Measurements from ENCODE around the gene RFNG. TPM values are rescaled to one million over a fixed set of nuclear protein-coding genes. Genes with fewer than 3 reads are reported as not detected.
A peak's percentile ranks its signal among the peaks of the same experiment; 100 is the strongest.

RFNG gene
- total RNA-seq, 1 experiment from 2014 or later: 31.5 TPM

DNA sequence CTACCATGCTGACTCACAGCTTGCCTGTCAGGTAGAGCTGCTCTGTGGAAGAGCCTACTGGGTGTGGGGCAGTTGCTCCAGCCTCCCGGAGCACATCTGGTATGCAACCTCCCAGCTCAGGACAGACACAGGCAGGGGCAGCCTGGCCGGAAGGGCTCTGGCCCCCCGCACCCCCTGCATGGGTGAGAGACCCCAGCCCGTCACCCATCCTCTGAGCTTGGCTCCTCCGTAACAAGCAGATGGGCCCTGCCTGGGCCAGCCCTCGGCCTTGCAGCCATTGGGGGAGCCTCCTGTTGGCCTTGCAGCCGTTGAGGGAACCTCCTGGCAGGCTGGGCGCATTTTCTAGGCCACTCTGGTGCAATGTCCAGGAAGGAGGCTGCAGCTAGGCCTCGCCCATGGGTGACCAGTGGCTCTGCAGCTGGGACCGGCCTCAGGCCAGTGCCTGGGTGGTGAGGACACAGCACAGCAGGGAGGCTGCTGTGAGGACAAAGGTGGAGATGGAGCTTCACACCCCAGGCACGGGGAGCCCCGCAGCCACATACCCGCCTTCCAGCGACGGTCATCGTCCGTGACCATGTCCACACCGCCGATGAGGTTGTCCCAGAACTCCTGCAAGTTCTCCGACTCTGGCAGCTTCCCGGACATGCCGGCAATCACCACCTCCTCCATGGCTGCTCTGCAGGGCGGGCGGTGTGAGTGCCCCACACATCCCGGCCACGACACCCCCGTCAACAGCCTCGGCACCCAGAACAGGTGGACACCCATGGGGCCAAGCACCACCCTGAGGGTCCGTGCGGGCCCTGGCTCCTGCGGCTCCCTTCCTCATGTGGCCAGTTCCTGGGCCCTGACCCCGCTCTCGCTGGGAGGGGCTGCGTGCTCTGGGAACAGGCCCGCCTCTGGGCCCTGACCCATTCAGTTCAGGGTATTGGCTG lies 44.4 kb upstream of the RFNG start:
- Histone ChIP-seq H3K4me1 (ENCODE audit: insufficient read depth, low read length, poor library complexity, severe bottlenecking) (peaks cover 22% of the 10 kb centered on the region), H3K27me3 (replicated peaks; ENCODE audit: insufficient read depth, low read depth, low read length, poor library complexity) (no peaks in the 10 kb centered on the region), H3K4me3 (ENCODE audit: low read depth, low read length, poor library complexity, severe bottlenecking) (peak overlapping the region; percentile 99), H3K9me3 (ENCODE audit: low read depth, low read length, poor library complexity, severe bottlenecking) (no peaks in the 10 kb centered on the region), H3K27ac (ENCODE audit: low read depth, low read length, poor library complexity, severe bottlenecking) (peak overlapping the region; percentile 99), H3K36me3 (ENCODE audit: insufficient read depth, low read length, poor library complexity, severe bottlenecking) (peaks cover 57% of the 10 kb centered on the region)
- ChIA-PET POLR2A (ENCODE audit: low non-redundant PET) (no interaction called here), CTCF (no interaction called here)
- intact Hi-C loops (cut with micrococcal nuclease; ENCODE audit: unreplicated experiment): loop anchor here (5.0 kb wide), 1 partner anchor 59 kb away; the partner anchor contains the start of gene DCXR
- BruUV-seq (replicated peaks): no TSS peak
- TF ChIP-seq CTCF (conservative IDR thresholded peaks at IDR 0.05; ENCODE audit: low read depth, low read length): no peak
- no peak for TF ChIP-seq EZH2 (IDR thresholded peaks at IDR 0.05; ENCODE audit: borderline replicate concordance, low read depth, low read length, poor library complexity, severe bottlenecking)
- DNase-seq (ENCODE audit: low spot score): no peak

DNA sequence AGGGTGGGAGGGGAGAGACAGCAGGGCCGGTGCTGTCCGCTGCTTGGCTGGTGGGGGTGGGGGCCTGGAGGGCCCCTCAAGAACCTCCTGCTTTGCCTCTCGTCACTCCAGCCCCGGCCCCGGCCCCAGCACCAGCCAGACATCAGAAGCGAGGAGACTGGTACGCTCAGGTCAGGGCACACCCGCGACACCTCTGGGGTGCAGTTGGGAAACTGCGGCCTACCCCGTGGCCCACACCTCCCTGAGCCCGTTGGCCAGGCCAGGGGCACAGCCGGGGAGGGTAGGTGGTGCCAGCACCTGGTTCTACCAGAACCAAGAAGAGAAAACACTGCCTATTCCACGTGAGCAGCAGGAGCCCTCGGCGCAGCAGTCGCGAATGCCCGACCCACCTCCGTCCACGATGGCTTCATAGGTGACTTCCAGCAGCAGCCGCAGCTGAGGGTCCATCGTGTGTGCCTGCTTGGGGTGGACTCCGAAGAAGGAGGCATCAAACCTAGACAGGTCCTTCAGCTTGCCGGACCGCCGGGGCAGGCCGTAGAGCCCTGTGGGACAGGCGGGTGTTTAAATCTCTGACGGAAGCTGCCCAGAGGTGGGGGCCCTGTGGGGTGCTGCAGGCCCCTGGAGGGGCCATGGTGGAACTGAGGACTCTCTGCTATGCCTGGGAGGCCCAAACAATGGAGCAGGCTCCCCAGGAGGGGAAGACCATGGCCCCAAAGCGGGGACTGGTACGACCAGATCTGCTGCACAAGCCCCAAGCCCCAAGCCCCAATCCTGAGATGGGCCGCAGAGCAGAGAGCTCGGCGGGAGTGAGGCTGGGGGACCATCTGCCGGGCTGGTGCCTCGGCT lies 43.5 kb upstream of the RFNG start:
- H3K27ac ChIP-seq (ENCODE audit: low read depth, low read length, poor library complexity, severe bottlenecking): peak overlapping the region; percentile 99
- no TSS peak for BruUV-seq (replicated peaks)
- TF ChIP-seq CTCF (conservative IDR thresholded peaks at IDR 0.05; ENCODE audit: low read depth, low read length): no peak
- TF ChIP-seq EZH2 (IDR thresholded peaks at IDR 0.05; ENCODE audit: borderline replicate concordance, low read depth, low read length, poor library complexity, severe bottlenecking): no peak
- no peak for DNase-seq (ENCODE audit: low spot score)
- ChIA-PET CTCF (no interaction called here), POLR2A (ENCODE audit: low non-redundant PET) (no interaction called here)
- intact Hi-C loops (cut with micrococcal nuclease; ENCODE audit: unreplicated experiment): loop anchor here (5.0 kb wide), 1 partner anchor 58 kb away; the partner anchor contains the start of gene DCXR
- H3K36me3 ChIP-seq (ENCODE audit: insufficient read depth, low read length, poor library complexity, severe bottlenecking): peaks cover 66% of the 10 kb centered on the region
- peak overlapping the region; percentile 99 for H3K4me3 ChIP-seq (ENCODE audit: low read depth, low read length, poor library complexity, severe bottlenecking)
- H3K4me1 ChIP-seq (ENCODE audit: insufficient read depth, low read length, poor library complexity, severe bottlenecking): peaks cover 22% of the 10 kb centered on the region
- H3K27me3 ChIP-seq (replicated peaks; ENCODE audit: insufficient read depth, low read depth, low read length, poor library complexity): no peaks in the 10 kb centered on the region
- no peaks in the 10 kb centered on the region for H3K9me3 ChIP-seq (ENCODE audit: low read depth, low read length, poor library complexity, severe bottlenecking)

DNA sequence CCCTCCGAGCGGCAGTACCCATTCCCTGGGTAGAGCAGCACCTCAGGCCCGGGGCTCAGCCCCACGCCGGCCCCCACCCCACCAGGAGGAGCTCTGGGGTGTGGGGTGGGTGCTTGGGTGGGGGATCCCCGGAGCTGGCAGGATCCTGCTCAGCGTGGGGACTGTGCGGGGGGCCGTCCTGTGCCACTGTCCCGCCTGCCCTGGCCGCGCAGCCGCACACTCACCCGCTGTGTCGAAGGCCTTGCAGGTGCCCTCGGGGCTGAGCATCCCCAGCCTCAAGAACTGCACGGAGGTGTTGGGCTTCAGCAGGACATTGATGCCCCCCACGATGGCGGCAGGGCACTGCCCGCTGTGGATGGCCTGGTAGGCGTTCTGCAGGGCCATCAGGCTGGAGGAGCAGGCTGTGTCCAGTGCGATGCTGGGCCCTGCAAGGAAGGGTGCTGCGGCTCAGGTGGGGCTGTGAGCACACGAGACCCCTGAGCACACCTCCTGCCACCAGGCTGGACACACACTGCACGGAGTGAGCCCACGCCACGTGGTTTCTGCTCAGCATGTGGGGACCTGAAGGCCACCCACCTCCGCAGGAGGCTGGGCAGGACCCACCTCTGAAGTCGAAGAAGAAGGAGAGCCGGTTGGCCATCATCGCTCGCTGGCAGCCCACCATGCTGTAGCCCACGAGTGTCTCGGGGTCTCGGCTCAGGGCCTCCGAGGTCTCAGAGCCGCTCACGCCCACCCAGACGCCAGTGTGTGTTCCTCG lies 41.6 kb upstream of the RFNG start:
- no TSS peak for BruUV-seq (replicated peaks)
- no peak overlapping the region for H3K27ac ChIP-seq (ENCODE audit: low read depth, low read length, poor library complexity, severe bottlenecking)
- no peaks in the 10 kb centered on the region for H3K9me3 ChIP-seq (ENCODE audit: low read depth, low read length, poor library complexity, severe bottlenecking)
- TF ChIP-seq CTCF (conservative IDR thresholded peaks at IDR 0.05; ENCODE audit: low read depth, low read length) (no peak), EZH2 (IDR thresholded peaks at IDR 0.05; ENCODE audit: borderline replicate concordance, low read depth, low read length, poor library complexity, severe bottlenecking) (no peak)
- peaks cover 86% of the 10 kb centered on the region for H3K36me3 ChIP-seq (ENCODE audit: insufficient read depth, low read length, poor library complexity, severe bottlenecking)
- ChIA-PET POLR2A (ENCODE audit: low non-redundant PET) (no interaction called here), CTCF (no interaction called here)
- no peak for DNase-seq (ENCODE audit: low spot score)
- no peak overlapping the region for H3K4me3 ChIP-seq (ENCODE audit: low read depth, low read length, poor library complexity, severe bottlenecking)
- intact Hi-C loops (cut with micrococcal nuclease; ENCODE audit: unreplicated experiment): no loop called here
- no peaks in the 10 kb centered on the region for H3K27me3 ChIP-seq (replicated peaks; ENCODE audit: insufficient read depth, low read depth, low read length, poor library complexity)
- H3K4me1 ChIP-seq (ENCODE audit: insufficient read depth, low read length, poor library complexity, severe bottlenecking): peaks cover 13% of the 10 kb centered on the region

Measured in A673 (cell line).